ENCODE data around the gene SERF2.
A peak's percentile ranks its signal among the peaks of the same experiment; 100 is the strongest.

SERF2 gene
- 481 to 924 (median 694) reads per million in 18 experiments for total RNA-seq

GRCh38 chr15:43791993-43792760, at the start of gene SERF2:
SERF2 (plus strand) TSS chr15:43792320; CDS start chr15:43792377, 57 bp downstream.
- DNase-seq: peak; percentile 100

GRCh38 chr15:43746245-43746902, 45.7 kb upstream of the SERF2 start, which contains the start of gene PDIA3:
PDIA3 (plus strand) TSS chr15:43746438; CDS start chr15:43746540, 102 bp downstream.
- DNase-seq: peak; percentile 94

GRCh38 chr15:43746903-43747309, 45.2 kb upstream of the SERF2 start:
- DNase-seq: peak; percentile 53 to 57

DNA sequence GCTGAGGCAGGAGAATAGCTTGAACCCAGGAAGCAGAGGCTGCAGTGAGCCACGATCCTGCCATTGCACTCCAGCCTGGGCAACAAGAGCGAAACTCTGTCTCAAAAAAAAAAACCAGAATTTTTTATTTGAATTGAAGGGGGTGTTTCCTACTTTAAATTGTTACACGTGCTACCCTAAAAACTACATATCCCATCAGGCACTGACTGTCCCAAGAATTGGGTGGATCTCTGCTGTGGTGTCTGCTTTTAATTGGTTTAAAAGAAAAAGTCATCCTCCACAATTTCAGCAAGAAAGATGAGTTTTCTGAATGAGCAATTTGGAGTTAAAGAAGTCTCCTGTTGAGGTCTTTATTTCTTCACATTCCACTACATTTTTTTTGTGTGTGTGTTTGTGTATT, 43.7 kb upstream of the SERF2 start:
- peak; percentile 1 to 35 for DNase-seq

- DNase-seq: peak; percentile 25 to 52
Observed at GRCh38 chr15:43749690-43750345, 42.3 kb upstream of the SERF2 start.

DNA sequence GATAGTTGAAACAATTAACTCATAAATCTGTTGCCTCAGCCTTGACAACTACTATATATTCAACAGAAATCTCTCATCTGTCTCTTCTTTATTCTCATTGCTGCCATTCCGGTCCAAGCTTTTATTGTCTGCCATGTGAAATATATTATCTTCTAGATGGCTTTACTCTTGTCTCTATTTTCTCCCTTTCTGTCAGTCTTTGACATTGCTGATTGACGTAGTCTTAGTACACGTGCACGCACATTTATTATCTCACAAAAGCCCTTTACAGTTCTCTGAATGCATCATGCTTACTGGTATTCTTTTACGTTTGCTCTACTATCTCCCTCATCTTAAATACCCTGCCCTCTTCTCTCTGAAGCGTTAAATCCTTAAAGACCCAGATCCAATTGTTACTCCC, 40.2 kb upstream of the SERF2 start:
- DNase-seq: no peak

DNA sequence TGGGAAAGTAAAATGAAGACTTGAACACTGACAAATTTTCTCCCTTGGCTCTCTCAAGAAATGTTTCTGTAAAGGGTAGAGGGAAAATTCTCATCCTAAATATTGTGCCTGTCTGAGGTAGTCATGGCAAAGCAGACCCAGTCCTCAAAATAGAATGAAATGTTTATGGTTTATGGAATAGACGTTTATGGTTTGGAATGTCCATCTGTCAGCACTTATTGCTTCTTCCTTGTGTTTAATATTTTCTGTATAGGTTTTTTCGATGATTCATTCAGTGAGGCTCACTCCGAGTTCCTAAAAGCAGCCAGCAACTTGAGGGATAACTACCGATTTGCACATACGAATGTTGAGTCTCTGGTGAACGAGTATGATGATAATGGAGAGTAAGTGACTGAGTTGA, 29.3 kb upstream of the SERF2 start:
- DNase-seq: no peak

DNA sequence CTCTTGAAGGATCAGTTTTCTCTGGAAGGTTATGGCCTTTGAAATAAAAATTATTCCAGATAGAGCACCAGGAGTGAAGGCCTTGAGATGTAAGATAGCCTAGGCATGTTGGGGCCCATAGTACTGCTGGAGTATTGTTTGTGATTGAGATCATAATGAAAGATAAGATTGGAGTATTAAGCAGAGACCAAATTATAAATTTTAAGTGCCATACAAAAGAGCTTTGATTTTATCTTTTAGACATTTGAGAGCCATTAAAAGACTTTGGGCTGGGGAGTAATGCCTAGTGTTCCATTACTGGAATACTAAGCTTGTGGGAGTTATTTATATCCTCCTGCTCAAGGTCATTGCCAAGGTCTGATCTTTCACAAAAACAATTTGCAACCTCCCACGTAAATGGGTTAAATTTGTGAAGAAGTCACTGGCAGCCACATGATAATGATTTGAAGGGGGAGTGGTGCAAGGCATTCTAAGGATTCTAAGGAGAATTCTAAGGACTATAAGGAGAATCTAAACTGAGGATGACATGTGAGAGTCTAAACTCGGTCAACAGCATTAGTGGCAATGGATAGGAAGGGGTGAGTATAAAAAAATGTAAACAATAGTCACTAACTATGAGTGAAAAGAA, 28.2 kb upstream of the SERF2 start:
- no peak for DNase-seq

- peak; percentile 57 to 64 for DNase-seq
Observed at GRCh38 chr15:43769584-43770228, 22.4 kb upstream of the SERF2 start.

- DNase-seq: peak; percentile 37 to 40
Observed at GRCh38 chr15:43771816-43772215, 20.3 kb upstream of the SERF2 start.

GRCh38 chr15:43772624-43773023, 19.5 kb upstream of the SERF2 start:
- DNase-seq: no peak

DNA sequence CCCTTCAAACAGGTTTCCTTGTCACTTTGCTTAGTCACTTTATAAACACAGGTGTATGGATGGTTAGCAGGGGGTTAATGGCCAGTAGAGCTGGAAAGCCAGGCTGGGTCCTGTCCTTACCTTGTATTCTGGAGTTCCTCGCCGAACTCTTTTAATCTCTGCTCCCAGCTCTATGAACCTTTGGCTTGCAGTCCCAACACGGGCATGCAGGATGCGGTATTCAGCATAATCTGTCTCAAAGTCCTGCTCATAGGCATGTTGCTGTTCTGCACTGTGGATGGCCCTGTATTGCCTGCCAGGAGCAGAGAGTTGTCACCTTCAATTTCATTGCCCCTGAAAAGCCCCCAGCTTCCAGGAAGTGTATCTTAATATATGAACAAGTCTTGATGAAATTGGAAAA, 18.1 kb upstream of the SERF2 start:
- DNase-seq: no peak

DNA sequence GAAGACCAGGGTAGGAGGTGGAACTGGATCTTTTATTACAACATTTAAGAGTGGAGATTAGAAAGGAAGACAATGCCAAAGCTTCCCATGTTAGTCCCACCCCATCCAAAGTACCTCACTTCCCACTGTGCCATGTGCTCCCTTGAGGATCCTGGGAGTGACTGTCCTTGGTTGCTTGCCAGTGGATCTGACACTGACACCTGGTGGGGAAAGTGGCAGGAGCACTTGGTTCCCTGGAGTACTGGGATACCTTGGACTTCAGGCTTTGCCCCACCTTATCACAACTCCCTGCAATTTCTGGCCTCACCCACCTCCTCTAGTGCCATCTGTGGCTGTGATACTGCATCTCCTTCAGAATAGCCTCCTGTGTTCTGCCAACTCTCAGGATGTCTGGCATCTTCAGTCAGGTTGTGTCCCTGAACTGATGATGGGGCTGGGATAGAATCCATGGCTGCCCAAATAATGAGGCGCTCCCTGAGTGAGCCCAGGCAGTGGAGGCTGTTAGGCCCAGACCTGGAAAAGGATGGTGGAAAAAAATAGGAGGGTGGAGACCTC, 16.6 kb upstream of the SERF2 start:
- no peak for DNase-seq

DNA sequence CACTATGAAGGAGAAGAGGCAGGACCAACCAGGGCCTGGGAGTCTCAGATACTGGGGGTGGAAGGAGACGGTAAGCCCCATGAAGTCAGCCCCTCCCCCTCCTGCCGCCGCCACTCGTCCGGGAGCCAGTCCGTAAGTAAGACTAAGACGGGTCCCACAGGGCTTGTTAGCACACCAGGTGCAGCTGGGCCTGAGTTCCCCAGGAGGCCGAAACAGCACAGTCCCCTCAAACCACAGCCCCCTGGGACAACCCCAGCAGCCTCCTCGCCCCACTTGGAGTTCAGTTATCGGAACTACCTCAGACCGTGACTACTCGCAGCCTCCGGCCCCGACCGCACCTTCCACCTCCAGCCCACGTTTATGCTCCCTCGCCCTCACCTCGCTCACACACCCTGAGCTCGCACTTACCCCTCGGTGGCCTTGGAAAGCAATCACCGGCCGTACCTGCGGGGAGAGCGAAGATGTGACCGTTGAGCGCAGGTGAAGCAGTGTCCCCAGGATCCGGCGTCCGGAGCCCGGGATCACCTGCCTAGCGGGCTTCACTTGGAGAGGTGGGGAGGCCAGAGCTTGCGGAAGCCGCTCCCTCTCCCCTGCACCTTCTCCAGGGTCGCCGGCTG, 15.9 kb upstream of the SERF2 start:
- no peak for DNase-seq

GRCh38 chr15:43776718-43777266, 15.3 kb upstream of the SERF2 start, which contains the start of gene ELL3:
ELL3 (minus strand) TSS chr15:43776966; CDS start chr15:43776901, 65 bp downstream.
- peak; percentile 72 to 80 for DNase-seq

DNA sequence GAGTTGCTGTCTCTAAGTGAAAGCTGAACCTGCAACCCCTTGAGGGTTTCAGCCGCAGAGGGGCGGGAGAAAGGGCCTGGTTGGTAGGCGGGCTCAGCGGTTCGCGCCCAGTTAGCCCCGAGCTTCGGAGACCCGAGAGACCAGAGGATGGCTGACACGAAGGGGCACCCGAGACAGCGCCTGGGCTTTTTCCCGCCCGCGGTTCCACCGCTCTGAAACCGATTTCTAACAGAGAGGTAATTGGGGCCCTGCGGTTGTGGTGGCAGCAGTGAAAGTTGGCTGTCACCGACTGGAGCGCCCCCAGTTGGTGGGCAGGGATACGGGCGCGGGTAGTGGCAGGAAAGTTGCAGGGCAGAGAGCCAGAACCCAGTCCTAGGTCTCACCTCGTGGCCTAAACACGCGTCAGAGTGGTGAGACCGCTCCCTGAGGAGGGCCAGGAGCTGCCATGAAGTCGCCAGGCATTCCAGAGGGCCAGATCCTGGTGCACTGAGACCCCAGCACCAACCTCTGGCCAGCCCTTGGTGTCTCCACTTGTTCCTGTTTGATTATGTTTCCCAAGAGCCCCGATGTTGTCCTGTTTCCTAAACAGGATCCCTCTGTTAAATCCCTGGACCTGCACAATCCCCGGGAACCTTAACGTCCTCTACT, 14.7 kb upstream of the SERF2 start:
- peak; percentile 68 to 73 for DNase-seq

DNA sequence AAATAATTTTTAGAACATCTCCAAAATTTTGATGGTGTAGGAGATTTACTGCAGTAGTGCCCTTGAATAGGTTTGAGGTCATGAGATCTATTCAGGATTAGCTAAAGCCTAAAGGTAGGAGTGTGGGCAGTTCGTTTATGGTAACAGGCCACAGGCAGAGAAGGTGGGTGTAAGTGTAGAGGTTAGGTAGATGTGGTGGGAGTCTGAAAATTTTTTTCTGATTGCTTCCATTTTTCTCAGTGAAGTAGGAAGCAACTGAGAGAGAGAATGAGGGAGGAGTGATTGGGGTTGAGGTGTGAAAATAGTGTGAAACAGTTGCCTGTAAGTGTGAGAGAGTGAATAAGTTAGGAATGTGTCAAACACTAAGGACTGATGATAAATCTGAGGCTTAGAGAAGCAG, 13.1 kb upstream of the SERF2 start:
- DNase-seq: no peak

DNA sequence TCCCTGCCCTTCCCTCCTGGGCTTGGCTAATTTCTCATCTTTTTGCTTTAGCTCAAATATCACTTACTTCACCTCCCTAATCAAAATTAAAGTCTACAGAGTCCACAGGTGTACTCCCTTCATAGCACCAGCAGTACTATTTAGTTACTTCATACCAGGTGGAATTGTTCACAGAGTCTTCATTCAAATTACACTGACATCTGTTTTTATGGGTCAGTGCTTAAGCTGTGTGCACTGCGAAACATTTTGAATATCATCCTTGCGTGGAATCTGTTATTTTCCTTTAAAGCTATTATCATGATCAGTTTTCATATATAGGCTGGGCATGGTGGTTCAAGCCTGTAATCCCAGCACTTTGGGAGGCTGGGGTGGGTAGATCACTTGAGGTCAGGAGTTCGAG, 2.7 kb upstream of the SERF2 start:
- no peak for DNase-seq

DNA sequence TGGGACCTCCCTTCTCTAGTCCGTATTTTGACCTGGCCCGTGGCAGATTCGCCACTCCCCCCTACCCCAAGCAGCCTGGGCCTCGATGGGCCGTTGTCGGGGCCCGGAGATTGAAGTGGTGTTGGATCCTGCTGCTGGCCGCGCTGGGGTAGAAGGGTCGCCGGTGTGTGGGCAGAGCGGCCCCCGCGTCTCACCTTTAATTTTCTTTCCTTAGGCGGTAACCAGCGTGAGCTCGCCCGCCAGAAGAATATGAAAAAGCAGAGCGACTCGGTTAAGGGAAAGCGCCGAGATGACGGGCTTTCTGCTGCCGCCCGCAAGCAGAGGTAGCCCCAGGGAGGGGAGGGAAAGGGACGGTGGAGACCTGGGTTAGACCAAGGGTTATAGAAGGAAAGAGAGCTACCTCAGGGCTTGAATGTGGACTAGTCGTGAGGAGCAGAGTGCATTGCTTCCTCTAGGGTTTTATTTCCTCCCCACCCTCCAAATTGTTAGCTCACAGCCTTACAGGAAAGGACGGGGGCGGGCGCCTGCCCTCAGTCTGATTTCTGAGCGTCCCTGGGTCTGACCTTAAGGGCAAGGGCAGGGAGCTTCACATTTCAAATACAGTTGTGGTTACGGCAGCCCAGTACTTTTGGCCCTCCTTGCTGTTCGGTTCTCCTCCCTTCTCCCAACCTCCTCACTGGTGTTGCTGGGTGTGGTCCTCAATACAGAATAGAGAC, 799 bp downstream of the SERF2 start:
- DNase-seq: peak; percentile 84 to 89

- no peak for DNase-seq
Observed at GRCh38 chr15:43793647-43794046, 1.5 kb downstream of the SERF2 start.
